ENCODE measurements around the gene IKBKG.
"Not testable (repeated sequence)": the region's sequence is repeated elsewhere in the genome, so short reads cannot be mapped to it uniquely, and the experiment has no call there.

Gene IKBKG

GRCh38 chrX:154547245-154548027 lies at the start of gene IKBKG:
Gene IKBKG (plus strand): TSS chrX:154547620. CDS start chrX:154552003, 4,383 bp downstream.
- peak; percentile 69 to 90 for DNase-seq

DNA sequence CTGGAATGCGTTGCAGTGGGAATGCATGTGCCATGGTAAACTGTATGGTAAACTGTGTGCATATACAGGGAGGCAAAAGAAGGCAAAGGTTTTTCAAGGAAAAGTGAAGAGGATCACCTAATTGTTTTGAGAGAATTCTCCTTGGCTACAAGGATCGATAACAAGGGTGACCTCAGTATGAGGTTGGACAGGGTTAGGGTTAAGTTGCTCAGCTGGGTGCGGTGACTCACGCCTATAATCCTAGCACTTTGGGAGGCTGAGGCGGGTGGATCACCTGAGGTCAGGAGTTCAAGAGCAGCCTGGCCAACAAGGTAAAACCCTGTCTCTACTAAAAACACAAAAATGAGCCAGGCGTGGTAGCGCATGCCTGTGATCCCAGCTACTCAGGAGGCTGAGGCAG lies 46.0 kb upstream of the IKBKG start:
- not testable (repeated sequence) for DNase-seq

- no peak for DNase-seq
Observed at GRCh38 chrX:154502098-154502497, 45.3 kb upstream of the IKBKG start.

- no peak for DNase-seq
Observed at GRCh38 chrX:154502989-154503388, 44.4 kb upstream of the IKBKG start.

GRCh38 chrX:154505734-154506133 lies 41.7 kb upstream of the IKBKG start:
- no peak for DNase-seq

- no peak for DNase-seq
Observed at GRCh38 chrX:154506483-154507332, 40.7 kb upstream of the IKBKG start.

- DNase-seq, result no peak
Observed at GRCh38 chrX:154507673-154508383, 39.6 kb upstream of the IKBKG start.

GRCh38 chrX:154508384-154508745 lies 39.1 kb upstream of the IKBKG start:
- no peak for DNase-seq

DNA sequence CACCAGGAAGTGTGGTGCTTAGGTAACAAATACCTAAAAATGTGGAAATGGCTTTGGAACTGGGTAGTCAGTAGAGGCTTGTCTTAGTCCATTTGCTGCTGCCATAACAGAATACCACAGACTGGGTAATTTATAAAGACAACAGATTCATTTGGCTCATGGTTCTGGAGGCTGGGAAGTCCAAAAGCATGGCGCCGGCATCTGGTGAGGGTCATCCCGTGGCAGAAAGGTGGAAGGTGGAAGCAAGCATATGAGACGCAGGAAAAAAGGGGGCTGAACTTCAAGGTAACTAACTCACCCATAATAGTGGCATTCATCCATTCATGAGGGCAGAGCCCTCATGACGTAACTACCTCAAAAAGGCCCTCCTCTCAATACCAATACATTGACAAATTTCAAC lies 38.0 kb upstream of the IKBKG start:
- no peak for DNase-seq

GRCh38 chrX:154511761-154512160 lies 35.7 kb upstream of the IKBKG start:
- no peak for DNase-seq

GRCh38 chrX:154512879-154513553 lies 34.4 kb upstream of the IKBKG start:
- DNase-seq, result no peak

GRCh38 chrX:154513716-154514115 lies 33.7 kb upstream of the IKBKG start:
- DNase-seq, result no peak

- no peak for DNase-seq
Observed at GRCh38 chrX:154515090-154515965, 32.1 kb upstream of the IKBKG start.

GRCh38 chrX:154515966-154516655 lies 31.3 kb upstream of the IKBKG start, which contains the start of gene FAM3A:
Gene FAM3A (minus strand): TSS chrX:154516232. CDS start chrX:154515772, 460 bp downstream.
- peak; percentile 83 to 86 for DNase-seq

DNA sequence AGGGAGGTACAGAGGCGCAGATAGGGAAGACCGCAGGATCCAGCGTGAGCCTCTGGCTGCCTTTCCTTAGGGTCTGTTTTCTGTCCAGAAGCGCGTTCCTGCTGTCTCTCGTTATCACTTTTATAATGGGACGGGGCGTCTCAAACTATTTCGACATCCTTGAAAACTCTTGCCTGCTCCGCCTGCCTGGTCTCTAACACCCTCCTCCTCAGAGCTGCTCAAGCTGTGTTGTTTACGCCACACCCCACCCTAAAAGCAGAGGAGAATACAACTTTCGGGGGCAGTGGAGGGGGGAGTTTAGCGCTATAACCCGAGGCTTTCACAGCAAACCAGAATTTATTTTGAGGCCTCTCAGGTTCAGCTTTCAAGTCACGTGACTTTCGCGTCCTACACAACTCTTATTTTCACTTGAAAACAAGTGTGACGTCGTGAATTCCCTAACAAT lies 30.7 kb upstream of the IKBKG start:
- DNase-seq, result no peak

DNA sequence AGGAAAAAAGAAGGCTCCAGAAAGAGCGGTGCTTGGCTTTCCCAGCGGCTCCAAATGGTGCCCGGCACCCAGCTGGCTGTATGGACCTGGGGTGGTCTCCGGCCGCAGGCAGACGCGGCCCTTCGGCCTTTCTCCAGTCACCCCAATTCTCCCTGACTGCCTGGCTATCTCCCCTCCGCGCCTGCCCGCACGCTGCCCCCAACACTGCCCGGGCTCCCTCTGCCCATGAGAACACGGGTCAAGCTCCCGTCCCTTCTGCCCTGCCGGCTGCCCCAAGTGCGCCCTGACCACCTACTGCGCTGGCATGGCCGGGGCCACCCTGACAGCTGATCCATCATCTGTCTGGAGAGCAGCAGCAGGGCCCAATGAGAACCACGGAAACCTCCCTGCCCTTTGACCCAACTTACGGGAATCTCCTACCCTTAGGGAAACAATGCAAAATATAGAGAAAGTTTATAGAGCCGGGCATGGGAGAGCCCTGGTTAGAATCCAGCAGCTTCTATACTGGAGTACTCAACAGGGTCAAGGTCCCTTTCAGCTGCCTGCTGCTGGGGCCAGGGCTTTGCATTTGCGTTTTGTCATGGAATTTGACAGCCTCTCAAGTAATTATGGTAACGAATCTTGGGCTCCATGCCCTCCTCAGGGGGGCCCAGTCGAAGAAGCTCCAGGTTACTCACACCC lies 30.2 kb upstream of the IKBKG start:
- no peak for DNase-seq

- DNase-seq, result no peak
Observed at GRCh38 chrX:154519389-154519788, 28.0 kb upstream of the IKBKG start.

DNA sequence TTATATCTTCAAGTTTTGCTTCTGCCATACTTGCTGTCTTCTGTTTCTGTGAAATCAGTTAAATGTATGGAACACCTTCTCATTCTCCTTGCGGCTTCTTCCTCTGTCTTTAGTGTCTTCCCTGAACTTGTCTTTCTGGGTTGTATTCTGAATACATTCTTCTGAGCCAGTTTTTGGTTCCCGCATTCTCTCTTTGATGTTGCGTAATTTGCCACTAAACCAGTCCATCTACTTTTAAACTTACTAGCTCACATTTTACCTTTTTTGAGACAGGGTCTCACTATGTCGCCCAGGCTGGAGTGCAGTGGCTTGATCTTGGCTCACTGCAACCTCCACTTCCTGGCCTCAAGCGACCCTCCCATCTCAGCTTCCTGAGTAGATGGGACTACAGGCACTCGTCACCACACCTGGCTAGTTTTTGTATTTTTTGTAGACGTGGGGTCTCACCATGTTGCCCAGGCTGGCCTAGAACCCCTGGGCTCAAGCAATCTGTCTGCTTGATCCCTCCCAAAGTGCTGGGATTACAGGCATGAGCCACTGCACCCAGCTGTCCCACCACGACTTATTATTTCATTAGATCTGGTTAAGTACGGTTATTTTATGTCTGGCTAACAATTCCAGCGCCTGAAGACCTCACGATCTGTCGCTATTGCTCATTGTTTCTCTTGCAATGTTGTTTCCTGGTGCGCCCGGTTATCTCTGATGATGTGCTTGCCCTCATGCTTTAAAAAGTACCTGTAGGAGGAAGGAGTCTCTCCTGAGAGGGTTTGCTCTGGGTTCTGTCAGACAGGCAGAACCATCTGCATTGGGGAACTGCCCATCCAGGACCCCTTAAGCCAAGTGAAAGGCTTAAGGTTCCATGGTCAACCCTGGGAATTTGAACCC lies 21.6 kb upstream of the IKBKG start:
- DNase-seq, result no peak
